Measurements from ENCODE around the gene GTF2A1L. TPM values are rescaled to one million over a fixed set of nuclear protein-coding genes. Genes with fewer than 3 reads are reported as not detected.

Gene GTF2A1L
- total and polyA plus RNA-seq, 9 donors = 2.1 to 13.8 (median 3.6) TPM; not detected in 3

- Histone ChIP-seq H3K4me1 (ENCODE audit: insufficient read depth) (no peaks in the 10 kb centered on the region), H3K27ac (no peak overlapping the region), H3K9me3 (no peaks in the 10 kb centered on the region), H3K4me3 (no peak overlapping the region), H3K27me3 (no peaks in the 10 kb centered on the region), H3K36me3 (no peaks in the 10 kb centered on the region)
- 84 to 85% (median 85%) methylated on average over 1 of the region's 1 CpG for WGBS, 3 donors
- TF ChIP-seq POLR2A (IDR thresholded peaks at IDR 0.05) (no peak), EP300 (IDR thresholded peaks at IDR 0.05) (no peak)
- DNase-seq = no peak
- intact Hi-C loops (cut with DNase I) = no loop called here
These were observed 51.3 kb downstream of the GTF2A1L start for GRCh38 chr2:48668992-48669391.

- 92 to 96% (median 94%) methylated on average over 4 of the region's 4 CpGs for WGBS, 3 donors
- no peak for TF ChIP-seq EP300 (IDR thresholded peaks at IDR 0.05)
These were observed 55.9 kb downstream of the GTF2A1L start for GRCh38 chr2:48673581-48673980.

GRCh38 chr2:48674933-48675332, 57.3 kb downstream of the GTF2A1L start:
- Histone ChIP-seq H3K36me3 (no peaks in the 10 kb centered on the region), H3K27me3 (no peaks in the 10 kb centered on the region), H3K27ac (no peak overlapping the region), H3K4me3 (no peak overlapping the region), H3K9me3 (no peaks in the 10 kb centered on the region), H3K4me1 (ENCODE audit: insufficient read depth) (no peaks in the 10 kb centered on the region)
- WGBS, 3 donors = 82 to 93% (median 90%) methylated on average over 2 of the region's 2 CpGs
- no peak for TF ChIP-seq CTCF (IDR thresholded peaks at IDR 0.05)
- TF ChIP-seq POLR2A (IDR thresholded peaks at IDR 0.05) = no peak
- no peak for TF ChIP-seq EP300 (IDR thresholded peaks at IDR 0.05)
- intact Hi-C loops (cut with DNase I) = no loop called here
- DNase-seq = no peak

More at GRCh38 chr2:48673581-48673980, 55.9 kb downstream of the GTF2A1L start:
- H3K4me1 ChIP-seq (ENCODE audit: insufficient read depth) = no peaks in the 10 kb centered on the region
- intact Hi-C loops (cut with DNase I) = no loop called here
- H3K36me3 ChIP-seq = no peaks in the 10 kb centered on the region
- H3K27me3 ChIP-seq = no peaks in the 10 kb centered on the region
- H3K27ac ChIP-seq = no peak overlapping the region
- H3K4me3 ChIP-seq = no peak overlapping the region
- DNase-seq = no peak
- H3K9me3 ChIP-seq = no peaks in the 10 kb centered on the region

GRCh38 chr2:48677450-48677849, 59.8 kb downstream of the GTF2A1L start:
- H3K27me3 ChIP-seq = no peaks in the 10 kb centered on the region
- H3K36me3 ChIP-seq = no peaks in the 10 kb centered on the region
- H3K9me3 ChIP-seq = no peaks in the 10 kb centered on the region
- no peaks in the 10 kb centered on the region for H3K4me1 ChIP-seq (ENCODE audit: insufficient read depth)
- 55 to 73% (median 63%) methylated on average over 2 of the region's 2 CpGs for WGBS, 3 donors
- TF ChIP-seq CTCF (IDR thresholded peaks at IDR 0.05) (no peak), POLR2A (IDR thresholded peaks at IDR 0.05) (no peak), EP300 (IDR thresholded peaks at IDR 0.05) (no peak)
- H3K4me3 ChIP-seq = no peak overlapping the region
- DNase-seq = no peak
- no peak overlapping the region for H3K27ac ChIP-seq
- intact Hi-C loops (cut with DNase I) = no loop called here

- 92 to 100% (median 98%) methylated on average over 1 of the region's 1 CpG for WGBS, 3 donors
- Histone ChIP-seq H3K9me3 (no peaks in the 10 kb centered on the region), H3K36me3 (no peaks in the 10 kb centered on the region), H3K4me3 (no peak overlapping the region), H3K27ac (no peak overlapping the region), H3K27me3 (no peaks in the 10 kb centered on the region), H3K4me1 (ENCODE audit: insufficient read depth) (no peaks in the 10 kb centered on the region)
- TF ChIP-seq EP300 (IDR thresholded peaks at IDR 0.05) = no peak
- no peak for TF ChIP-seq POLR2A (IDR thresholded peaks at IDR 0.05)
- no peak for TF ChIP-seq CTCF (IDR thresholded peaks at IDR 0.05)
- DNase-seq = no peak
- intact Hi-C loops (cut with DNase I) = no loop called here
These were observed 67.5 kb downstream of the GTF2A1L start for GRCh38 chr2:48685126-48685525.
